BJ (cell line): Measurements from ENCODE around the gene SSBP4. TPM values are rescaled to one million over a fixed set of nuclear protein-coding genes. Genes with fewer than 3 reads are reported as not detected.

ENCODE experiments used
- CTCF ChIA-PET: fragments of 350-600 bp; formaldehyde crosslinking; extraction: SDS; loops from one replicate; lab custom pipeline; 2021; ENCODE audit warnings: antibody characterized with exemption, inconsistent platforms; lab: Yijun Ruan, JAX
- POLR2A ChIA-PET: fragments of 300-600 bp; sonication (Branson Sonifier 250); formaldehyde crosslinking; extraction: SDS; loops from one replicate; lab custom pipeline; 2021; ENCODE audit warnings: antibody characterized with exemption; lab: Charles Lee
- DNase-seq: peaks from one replicate; pipeline ENCODE4 v3.0.0-alpha.2; 2011; ENCODE audit warnings: low read depth
- H3K27me3 ChIP-seq: 2 replicates; pipeline ENCODE4 v1.6.0; 2011; ENCODE audit warnings: low read length; ENCODE audit not compliant: control insufficient read depth, insufficient read depth
- H3K36me3 ChIP-seq: 2 replicates; pipeline ENCODE4 v1.5.1; 2011; ENCODE audit warnings: low read length; ENCODE audit not compliant: control insufficient read depth, insufficient read depth
- H3K4me3 ChIP-seq: 2 replicates; pipeline ENCODE4 v1.5.1; 2011; ENCODE audit warnings: low read depth, mild to moderate bottlenecking, control low read depth, low read length
- polyA plus RNA-seq: library from polyadenylated mRNA; depleted of rRNA; stranded (reverse); fragments of >200 nt; gene quantifications from 2 replicates; pipeline ENCODE4 v1.2.3, GENCODE V29; 2011
- TF ChIP-seq, protein P1 (sequence below): IDR thresholded peaks from 2 replicates; pipeline ENCODE4 v1.5.1; 2011; ENCODE audit warnings: low read depth, mild to moderate bottlenecking, control low read depth, inconsistent platforms, low read length, moderate library complexity; ENCODE audit not compliant: insufficient read depth

The SSBP4 gene
- polyA plus RNA-seq, 1 experiment: 24.1 TPM

GRCh38 chr19:18421371-18421959 lies 2.3 kb downstream of the SSBP4 start:
- DNase-seq: no peak
- Histone ChIP-seq H3K36me3 (peaks cover 2% of the 10 kb centered on the region; the same call in 1 of the 2 replicates), H3K27me3 (no peaks in the 10 kb centered on the region), H3K4me3 (no peak overlapping the region)
- TF ChIP-seq, protein P1, sequence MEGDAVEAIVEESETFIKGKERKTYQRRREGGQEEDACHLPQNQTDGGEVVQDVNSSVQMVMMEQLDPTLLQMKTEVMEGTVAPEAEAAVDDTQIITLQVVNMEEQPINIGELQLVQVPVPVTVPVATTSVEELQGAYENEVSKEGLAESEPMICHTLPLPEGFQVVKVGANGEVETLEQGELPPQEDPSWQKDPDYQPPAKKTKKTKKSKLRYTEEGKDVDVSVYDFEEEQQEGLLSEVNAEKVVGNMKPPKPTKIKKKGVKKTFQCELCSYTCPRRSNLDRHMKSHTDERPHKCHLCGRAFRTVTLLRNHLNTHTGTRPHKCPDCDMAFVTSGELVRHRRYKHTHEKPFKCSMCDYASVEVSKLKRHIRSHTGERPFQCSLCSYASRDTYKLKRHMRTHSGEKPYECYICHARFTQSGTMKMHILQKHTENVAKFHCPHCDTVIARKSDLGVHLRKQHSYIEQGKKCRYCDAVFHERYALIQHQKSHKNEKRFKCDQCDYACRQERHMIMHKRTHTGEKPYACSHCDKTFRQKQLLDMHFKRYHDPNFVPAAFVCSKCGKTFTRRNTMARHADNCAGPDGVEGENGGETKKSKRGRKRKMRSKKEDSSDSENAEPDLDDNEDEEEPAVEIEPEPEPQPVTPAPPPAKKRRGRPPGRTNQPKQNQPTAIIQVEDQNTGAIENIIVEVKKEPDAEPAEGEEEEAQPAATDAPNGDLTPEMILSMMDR: no peak
- POLR2A ChIA-PET: no interaction called here
- CTCF ChIA-PET: interaction anchor here (1.4 kb wide), 1 partner anchor 72 kb away, joined by 5 read pairs; no protein-coding TSS in a partner anchor

- TF ChIP-seq, protein P1: no peak
- ChIA-PET CTCF (interaction anchor here (1.1 to 1.7 kb wide), 3 partner anchors 29 to 493 kb away, joined by 3 to 4 read pairs (median 3); no protein-coding TSS in a partner anchor), POLR2A (no interaction called here)
Observed at GRCh38 chr19:18422530-18423191, 3.5 kb downstream of the SSBP4 start.

DNA sequence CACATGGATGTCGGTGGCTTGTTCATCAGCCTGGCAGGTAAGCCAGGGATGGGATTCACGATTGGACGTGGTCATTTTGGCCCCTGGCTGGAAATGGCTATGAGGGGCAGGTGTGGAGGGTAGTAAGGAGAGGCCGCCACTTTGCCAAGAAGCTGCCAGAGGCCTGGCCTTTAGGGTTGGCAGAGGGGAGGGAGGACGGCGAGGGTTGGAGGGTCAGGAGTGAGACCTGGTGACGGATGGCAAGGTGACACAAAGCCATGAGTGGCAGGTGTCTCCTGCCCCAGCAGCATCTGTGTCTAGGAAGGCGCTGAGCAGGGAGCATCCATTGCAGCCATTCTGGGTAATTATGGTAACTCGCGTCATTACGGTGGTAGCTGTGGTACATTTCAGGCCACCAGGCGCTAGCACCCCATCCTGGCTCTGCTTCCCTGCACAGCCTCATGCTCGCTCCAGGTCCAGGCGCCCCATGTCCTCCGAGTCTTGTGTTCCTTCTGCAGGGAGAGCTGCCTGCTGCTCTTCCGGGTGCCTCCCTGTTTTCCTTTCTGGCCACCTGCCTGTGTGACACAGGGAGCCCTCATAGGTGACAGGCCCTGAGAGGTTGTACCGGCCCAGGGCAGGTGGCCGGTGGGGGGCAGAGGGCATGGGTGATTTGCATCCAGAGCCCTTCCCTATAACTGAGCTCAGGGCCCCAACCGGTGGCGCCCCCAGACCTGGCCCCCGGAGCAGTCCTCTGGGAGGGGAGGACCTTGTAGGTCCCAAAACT lies 4.2 kb downstream of the SSBP4 start:
- TF ChIP-seq, protein P1: no peak
- ChIA-PET POLR2A (interaction anchor here (0.8 kb wide), 1 partner anchor 59 kb away, joined by 7 read pairs; no protein-coding TSS in a partner anchor), CTCF (interaction anchor here (1.0 to 1.7 kb wide), 4 partner anchors 28 to 492 kb away, joined by 3 to 4 read pairs (median 4); no protein-coding TSS in a partner anchor)
- peaks cover 8% of the 10 kb centered on the region for H3K36me3 ChIP-seq
- no peaks in the 10 kb centered on the region for H3K27me3 ChIP-seq
- H3K4me3 ChIP-seq: no peak overlapping the region
- DNase-seq: no peak

More at GRCh38 chr19:18422530-18423191, 3.5 kb downstream of the SSBP4 start:
- no peak overlapping the region for H3K4me3 ChIP-seq
- H3K27me3 ChIP-seq: no peaks in the 10 kb centered on the region
- H3K36me3 ChIP-seq: peaks cover 5% of the 10 kb centered on the region; the same call in 1 of the 2 replicates
- DNase-seq: no peak

- TF ChIP-seq, protein P1: no peak
- H3K27me3 ChIP-seq: no peaks in the 10 kb centered on the region
- CTCF ChIA-PET: interaction anchor here (1.0 to 1.5 kb wide), 2 partner anchors 27 to 491 kb away, joined by 3 to 4 read pairs; no protein-coding TSS in a partner anchor
- POLR2A ChIA-PET: interaction anchor here (0.5 to 0.8 kb wide), 2 partner anchors 22 to 60 kb away, joined by 3 to 7 read pairs; no protein-coding TSS in a partner anchor
- no peak for DNase-seq
- H3K4me3 ChIP-seq: no peak overlapping the region
- H3K36me3 ChIP-seq: peaks cover 8% of the 10 kb centered on the region
Observed at GRCh38 chr19:18424122-18424889, 5.1 kb downstream of the SSBP4 start.
